GM21381 (cell line): ENCODE measurements around the gene CS.
"Not testable (repeated sequence)": the region's sequence is repeated elsewhere in the genome, so short reads cannot be mapped to it uniquely, and the experiment has no call there.

Source experiments
- ATAC-seq: cut with Tn5 transposase; IDR thresholded peaks from one replicate; pipeline ENCODE4 v1.9.1; 2021; ENCODE audit warnings: mild to moderate bottlenecking, moderate library complexity; ENCODE audit not compliant: unreplicated experiment

CS gene

GRCh38 chr12:56282579-56282978 is 17.6 kb downstream of the CS start:
- no peak for ATAC-seq

GRCh38 chr12:56282030-56282429 is 18.1 kb downstream of the CS start:
- no peak for ATAC-seq

- ATAC-seq: no peak
Measured at GRCh38 chr12:56280849-56281248, 19.3 kb downstream of the CS start.

- ATAC-seq: no peak
Measured at GRCh38 chr12:56278905-56279304, 21.2 kb downstream of the CS start.

- no peak for ATAC-seq
Measured at GRCh38 chr12:56274299-56274698, 25.8 kb downstream of the CS start.

GRCh38 chr12:56272468-56272867 is 27.7 kb downstream of the CS start:
- not testable (repeated sequence) for ATAC-seq

GRCh38 chr12:56271031-56271430 is 29.1 kb downstream of the CS start:
- no peak for ATAC-seq

- ATAC-seq: no peak
Measured at GRCh38 chr12:56267443-56268071, 32.6 kb downstream of the CS start.

GRCh38 chr12:56266693-56267442 is 33.3 kb downstream of the CS start, which contains the start of gene COQ10A:
TSS of gene COQ10A (plus strand) at chr12:56266942. CDS start at chr12:56267119, 177 bp downstream.
- ATAC-seq: peak; percentile 91

GRCh38 chr12:56266068-56266692 is 34.0 kb downstream of the CS start:
- ATAC-seq: not testable (repeated sequence)

GRCh38 chr12:56262955-56263354 is 37.2 kb downstream of the CS start:
- not testable (repeated sequence) for ATAC-seq

GRCh38 chr12:56261503-56262232 is 38.5 kb downstream of the CS start:
- ATAC-seq: no peak

GRCh38 chr12:56260921-56261320 is 39.2 kb downstream of the CS start:
- no peak for ATAC-seq

GRCh38 chr12:56260380-56260779 is 39.8 kb downstream of the CS start:
- ATAC-seq: no peak

- no peak for ATAC-seq
Measured at GRCh38 chr12:56258820-56259183, 41.3 kb downstream of the CS start.

GRCh38 chr12:56258068-56258819 is 41.9 kb downstream of the CS start, which contains the start of gene ANKRD52:
TSS of gene ANKRD52 (minus strand) at chr12:56258384. CDS start at chr12:56258269, 115 bp downstream.
- peak; percentile 87 for ATAC-seq

GRCh38 chr12:56257491-56258067 is 42.6 kb downstream of the CS start:
- ATAC-seq: no peak

- ATAC-seq: no peak
Measured at GRCh38 chr12:56257071-56257470, 43.1 kb downstream of the CS start.

- ATAC-seq: no peak
Measured at GRCh38 chr12:56256326-56256960, 43.7 kb downstream of the CS start.

- no peak for ATAC-seq
Measured at GRCh38 chr12:56255671-56256070, 44.5 kb downstream of the CS start.
